MCF 10A (cell line): ENCODE results near the gene NBR1. TPM values are rescaled to one million over a fixed set of nuclear protein-coding genes. Genes with fewer than 3 reads are reported as not detected.
"Not testable (repeated sequence)": the region's sequence is repeated elsewhere in the genome, so short reads cannot be mapped to it uniquely, and the experiment has no call there.

Experiments
- BruUV-seq: library from RNA; stranded (reverse); fragments of 400-500 nt; replicated peaks from 2 replicates; lab custom pipeline; 2021; lab: Mats Ljungman, UMichigan
- CTCF ChIA-PET: fragments of 300-600 bp; sonication (Branson Sonifier 250); formaldehyde crosslinking; extraction: SDS; loops from one replicate; lab custom pipeline; 2021; ENCODE audit warnings: antibody characterized with exemption, inconsistent platforms; lab: Yijun Ruan, JAX
- POLR2A ChIA-PET: fragments of 300-600, 350-650 bp; sonication (Branson Sonifier 250); formaldehyde crosslinking; extraction: SDS; loops from one replicate; lab custom pipeline; 2020; ENCODE audit warnings: antibody characterized with exemption, inconsistent platforms; lab: Yijun Ruan, JAX
- DNase-seq: peaks from one replicate; pipeline ENCODE4 v3.0.0-alpha.2; 2018; ENCODE audit not compliant: unreplicated experiment
- H3K27ac Mint-ChIP-seq: one replicate; pipeline ENCODE4 v1.8.0; 2022; ENCODE audit warnings: mild to moderate bottlenecking, low read depth, mixed read lengths; ENCODE audit not compliant: unreplicated experiment
- H3K27me3 Mint-ChIP-seq: one replicate; pipeline ENCODE4 v1.8.0; 2022; ENCODE audit warnings: mixed read lengths; ENCODE audit not compliant: insufficient read depth, unreplicated experiment
- H3K36me3 Mint-ChIP-seq: one replicate; pipeline ENCODE4 v1.8.0; 2022; ENCODE audit warnings: mild to moderate bottlenecking, moderate library complexity, mixed read lengths; ENCODE audit not compliant: insufficient read depth, unreplicated experiment
- H3K4me1 Mint-ChIP-seq: one replicate; pipeline ENCODE4 v1.8.0; 2022; ENCODE audit warnings: mixed read lengths; ENCODE audit not compliant: insufficient read depth, unreplicated experiment
- H3K4me3 Mint-ChIP-seq: one replicate; pipeline ENCODE4 v1.8.0; 2022; ENCODE audit warnings: mild to moderate bottlenecking, moderate library complexity, mixed read lengths; ENCODE audit not compliant: unreplicated experiment
- H3K9me3 Mint-ChIP-seq: one replicate; pipeline ENCODE4 v1.8.0; 2022; ENCODE audit warnings: mixed read lengths; ENCODE audit not compliant: unreplicated experiment
- CTCF ChIP-seq: fragments of 200-600 bp; IDR thresholded peaks from one replicate; pipeline ENCODE4 v1.8.0; 2022; ENCODE audit warnings: antibody characterized with exemption, mild to moderate bottlenecking; ENCODE audit not compliant: unreplicated experiment
- intact Hi-C: fragments of 100-400 bp; cut with micrococcal nuclease; formaldehyde crosslinking; loops from 2 replicates; pipeline ENCODE4 v1.14.1; 2022
- total RNA-seq: library from RNA; stranded (reverse); gene quantifications from 2 replicates; pipeline ENCODE4 v1.2.3, GENCODE V29; 2022

Gene NBR1
- total RNA-seq, 1 experiment from 2014 or later: 105 TPM

- intact Hi-C loops: no loop called here
- Mint-ChIP-seq H3K36me3 (peaks cover 38% of the 10 kb centered on the region), H3K27me3 (no peaks in the 10 kb centered on the region), H3K4me1 (no peaks in the 10 kb centered on the region), H3K27ac (no peak overlapping the region), H3K4me3 (no peak overlapping the region), H3K9me3 (no peaks in the 10 kb centered on the region)
- ChIA-PET CTCF (no interaction called here), POLR2A (interaction anchor here (1.4 kb wide), 1 partner anchor 37 kb away, joined by 3 read pairs; no protein-coding TSS in a partner anchor)
- no TSS peak for BruUV-seq
- no peak for DNase-seq
- no peak for TF ChIP-seq CTCF
Measured at GRCh38 chr17:43134774-43135453, 36.1 kb upstream of the NBR1 start.

DNA sequence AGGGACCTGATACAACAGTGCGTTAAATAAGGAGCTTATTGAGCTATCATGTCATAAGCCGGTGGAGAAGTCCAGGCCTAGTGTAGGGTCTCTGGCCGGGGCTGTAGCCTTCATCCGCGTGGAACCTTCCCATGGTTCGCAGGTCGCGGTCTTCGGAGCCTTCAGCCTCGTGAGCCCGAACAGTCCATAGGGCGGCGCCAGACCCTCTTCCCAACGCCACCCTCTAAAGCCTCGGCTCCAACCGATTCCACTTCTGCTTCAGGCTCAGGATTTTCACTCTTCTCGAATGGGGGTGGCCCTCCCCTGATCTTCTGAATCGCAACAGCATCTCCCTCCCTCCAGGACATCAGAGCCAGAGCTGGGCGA, 35.6 kb upstream of the NBR1 start:
- no peak for TF ChIP-seq CTCF
- Mint-ChIP-seq H3K9me3 (no peaks in the 10 kb centered on the region), H3K27ac (no peak overlapping the region), H3K27me3 (no peaks in the 10 kb centered on the region), H3K4me1 (no peaks in the 10 kb centered on the region), H3K36me3 (peaks cover 33% of the 10 kb centered on the region), H3K4me3 (no peak overlapping the region)
- intact Hi-C loops: no loop called here
- ChIA-PET CTCF (no interaction called here), POLR2A (no interaction called here)
- no TSS peak for BruUV-seq
- no peak for DNase-seq

GRCh38 chr17:43136574-43136973, 34.4 kb upstream of the NBR1 start:
- H3K27ac Mint-ChIP-seq, POLR2A ChIA-PET, H3K27me3 Mint-ChIP-seq, DNase-seq, H3K4me3 Mint-ChIP-seq, intact Hi-C loops, CTCF ChIA-PET, H3K4me1 Mint-ChIP-seq, H3K9me3 Mint-ChIP-seq: not testable (repeated sequence)
- peaks cover 38% of the 10 kb centered on the region for H3K36me3 Mint-ChIP-seq
- TSS peak; percentile 4 for BruUV-seq

GRCh38 chr17:43138531-43138930, 32.5 kb upstream of the NBR1 start:
- H3K27ac Mint-ChIP-seq, H3K4me3 Mint-ChIP-seq, CTCF ChIA-PET, POLR2A ChIA-PET, H3K27me3 Mint-ChIP-seq, H3K4me1 Mint-ChIP-seq, DNase-seq, H3K9me3 Mint-ChIP-seq, BruUV-seq, intact Hi-C loops: not testable (repeated sequence)
- peaks cover 30% of the 10 kb centered on the region for H3K36me3 Mint-ChIP-seq

GRCh38 chr17:43140396-43141332, 30.4 kb upstream of the NBR1 start:
- no peak overlapping the region for H3K27ac Mint-ChIP-seq
- POLR2A ChIA-PET: interaction anchor here (0.6 kb wide), 1 partner anchor 586 kb away, joined by 3 read pairs; no protein-coding TSS in a partner anchor
- no peaks in the 10 kb centered on the region for H3K4me1 Mint-ChIP-seq

More at GRCh38 chr17:43140396-43141332, 30.4 kb upstream of the NBR1 start:
- CTCF ChIA-PET: interaction anchor here (0.6 to 0.7 kb wide), 4 partner anchors 27 to 1355 kb away, joined by 3 read pairs; no protein-coding TSS in a partner anchor
- intact Hi-C loops: no loop called here
- no peak overlapping the region for H3K4me3 Mint-ChIP-seq
- no peak for DNase-seq
- H3K36me3 Mint-ChIP-seq: peaks cover 28% of the 10 kb centered on the region
- H3K9me3 Mint-ChIP-seq: no peaks in the 10 kb centered on the region
- no peak for TF ChIP-seq CTCF
- no TSS peak for BruUV-seq
- no peaks in the 10 kb centered on the region for H3K27me3 Mint-ChIP-seq
